HL-60 (cell line): ENCODE results near the gene TMEM132D.

ENCODE experiments used
- GABPA ChIP-seq: IDR thresholded peaks from 2 replicates; pipeline ENCODE4 v1.6.1; 2012; ENCODE audit warnings: low read depth
- POLR2AphosphoS5 ChIP-seq: IDR thresholded peaks from 2 replicates; pipeline ENCODE4 v1.6.1; 2012; ENCODE audit warnings: low read depth
- SPI1 ChIP-seq: IDR thresholded peaks from 2 replicates; pipeline ENCODE4 v1.6.1; 2012; ENCODE audit warnings: low read depth, mild to moderate bottlenecking, borderline replicate concordance
- TF ChIP-seq, protein P1 (sequence below): IDR thresholded peaks from one replicate; pipeline ENCODE4 v1.5.1; 2011; ENCODE audit warnings: low read length, control low read depth, inconsistent platforms; ENCODE audit not compliant: insufficient read depth
- TF ChIP-seq, protein P2 (sequence below): IDR thresholded peaks from 2 replicates; pipeline ENCODE4 v1.6.1; 2012; ENCODE audit warnings: low read depth; ENCODE audit not compliant: insufficient replicate concordance

DNA sequence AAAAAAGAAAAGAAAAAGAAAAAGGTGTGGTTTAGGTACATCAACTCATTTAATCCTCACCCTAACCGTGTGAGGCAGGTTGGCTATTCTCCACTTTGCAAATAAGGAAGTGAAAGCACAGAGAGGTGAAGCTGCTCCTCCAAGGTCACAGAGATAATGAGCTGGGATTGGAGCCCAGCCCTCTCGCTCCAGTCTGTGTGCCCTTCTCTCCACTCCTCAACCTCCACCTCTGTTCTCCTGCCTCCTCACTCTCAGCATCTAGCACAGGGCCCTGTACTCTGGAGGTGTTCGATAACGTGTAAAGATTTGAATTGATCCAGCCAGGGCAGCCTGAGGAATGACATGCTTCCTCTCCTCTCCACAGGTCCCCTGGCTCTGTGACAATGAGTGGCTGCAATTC is 502.3 kb downstream of the TMEM132D start:
- TF ChIP-seq, protein P1, sequence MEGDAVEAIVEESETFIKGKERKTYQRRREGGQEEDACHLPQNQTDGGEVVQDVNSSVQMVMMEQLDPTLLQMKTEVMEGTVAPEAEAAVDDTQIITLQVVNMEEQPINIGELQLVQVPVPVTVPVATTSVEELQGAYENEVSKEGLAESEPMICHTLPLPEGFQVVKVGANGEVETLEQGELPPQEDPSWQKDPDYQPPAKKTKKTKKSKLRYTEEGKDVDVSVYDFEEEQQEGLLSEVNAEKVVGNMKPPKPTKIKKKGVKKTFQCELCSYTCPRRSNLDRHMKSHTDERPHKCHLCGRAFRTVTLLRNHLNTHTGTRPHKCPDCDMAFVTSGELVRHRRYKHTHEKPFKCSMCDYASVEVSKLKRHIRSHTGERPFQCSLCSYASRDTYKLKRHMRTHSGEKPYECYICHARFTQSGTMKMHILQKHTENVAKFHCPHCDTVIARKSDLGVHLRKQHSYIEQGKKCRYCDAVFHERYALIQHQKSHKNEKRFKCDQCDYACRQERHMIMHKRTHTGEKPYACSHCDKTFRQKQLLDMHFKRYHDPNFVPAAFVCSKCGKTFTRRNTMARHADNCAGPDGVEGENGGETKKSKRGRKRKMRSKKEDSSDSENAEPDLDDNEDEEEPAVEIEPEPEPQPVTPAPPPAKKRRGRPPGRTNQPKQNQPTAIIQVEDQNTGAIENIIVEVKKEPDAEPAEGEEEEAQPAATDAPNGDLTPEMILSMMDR = no peak
- TF ChIP-seq GABPA (no peak), POLR2AphosphoS5 (no peak), SPI1 (no peak)
- TF ChIP-seq, protein P2, sequence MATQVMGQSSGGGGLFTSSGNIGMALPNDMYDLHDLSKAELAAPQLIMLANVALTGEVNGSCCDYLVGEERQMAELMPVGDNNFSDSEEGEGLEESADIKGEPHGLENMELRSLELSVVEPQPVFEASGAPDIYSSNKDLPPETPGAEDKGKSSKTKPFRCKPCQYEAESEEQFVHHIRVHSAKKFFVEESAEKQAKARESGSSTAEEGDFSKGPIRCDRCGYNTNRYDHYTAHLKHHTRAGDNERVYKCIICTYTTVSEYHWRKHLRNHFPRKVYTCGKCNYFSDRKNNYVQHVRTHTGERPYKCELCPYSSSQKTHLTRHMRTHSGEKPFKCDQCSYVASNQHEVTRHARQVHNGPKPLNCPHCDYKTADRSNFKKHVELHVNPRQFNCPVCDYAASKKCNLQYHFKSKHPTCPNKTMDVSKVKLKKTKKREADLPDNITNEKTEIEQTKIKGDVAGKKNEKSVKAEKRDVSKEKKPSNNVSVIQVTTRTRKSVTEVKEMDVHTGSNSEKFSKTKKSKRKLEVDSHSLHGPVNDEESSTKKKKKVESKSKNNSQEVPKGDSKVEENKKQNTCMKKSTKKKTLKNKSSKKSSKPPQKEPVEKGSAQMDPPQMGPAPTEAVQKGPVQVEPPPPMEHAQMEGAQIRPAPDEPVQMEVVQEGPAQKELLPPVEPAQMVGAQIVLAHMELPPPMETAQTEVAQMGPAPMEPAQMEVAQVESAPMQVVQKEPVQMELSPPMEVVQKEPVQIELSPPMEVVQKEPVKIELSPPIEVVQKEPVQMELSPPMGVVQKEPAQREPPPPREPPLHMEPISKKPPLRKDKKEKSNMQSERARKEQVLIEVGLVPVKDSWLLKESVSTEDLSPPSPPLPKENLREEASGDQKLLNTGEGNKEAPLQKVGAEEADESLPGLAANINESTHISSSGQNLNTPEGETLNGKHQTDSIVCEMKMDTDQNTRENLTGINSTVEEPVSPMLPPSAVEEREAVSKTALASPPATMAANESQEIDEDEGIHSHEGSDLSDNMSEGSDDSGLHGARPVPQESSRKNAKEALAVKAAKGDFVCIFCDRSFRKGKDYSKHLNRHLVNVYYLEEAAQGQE = no peak
